K562 (cell line): ENCODE data around the gene CDYL. TPM values are rescaled to one million over a fixed set of nuclear protein-coding genes. Genes with fewer than 3 reads are reported as not detected.

Experiments used
- polyA plus RNA-seq, 8 experiments: library from polyadenylated mRNA; depleted of rRNA in 4 of 8; stranded (reverse) in 5 of 8; unstranded in 3 of 8; fragments of >200 nt; fragmentation: Nextera tagmentation in 2 of 8; fragmentation: Illumina TruSeq in 1 of 8; extraction: Ambion mirVana in 2 of 8; extraction: Trizol in 1 of 8; gene quantifications; 2 replicates each; pipeline versions ENCODE4 v1.2.1 to v1.2.3, GENCODE V29; 2011 to 2014; ENCODE audit warnings: inconsistent platforms in 1 of 8, missing spikeins in 1 of 8
- total RNA-seq, 7 experiments: library from RNA; depleted of rRNA in 6 of 7; stranded (reverse); fragments of >200 nt in 6 of 7; fragmentation: Illumina TruSeq in 2 of 7; extraction: Trizol in 2 of 7; gene quantifications; 2 replicates each; pipeline versions ENCODE4 v1.2.1 to v1.2.3, GENCODE V29; 2011 to 2021; ENCODE audit warnings: low replicate concordance in 1 of 7
- TF ChIP-seq, protein P1 (sequence below): fragments of 250-450 bp; sonication (Bioruptor Pico); IDR thresholded peaks from 2 replicates; pipeline ENCODE4 v1.4.0; 2020; ENCODE audit warnings: mild to moderate bottlenecking, moderate library complexity, borderline replicate concordance
- TF ChIP-seq, protein P2 (sequence below): sonication (generic); formaldehyde crosslinking; IDR thresholded peaks from 2 replicates; pipeline ENCODE4 v1.8.0; 2022; ENCODE audit warnings: mild to moderate bottlenecking, missing genetic modification reagents
- TF ChIP-seq, protein P3 (sequence below): fragments of 250-450 bp; sonication (Bioruptor Pico); IDR thresholded peaks from 2 replicates; pipeline ENCODE4 v1.4.0; 2020; ENCODE audit warnings: mild to moderate bottlenecking

Gene CDYL
- total and polyA plus RNA-seq, 9 of the 15 experiments (the other 6 are each of a cell fraction or from before 2014, with no cell fraction given) = 8.1 to 45.8 (median 40.8) TPM

DNA sequence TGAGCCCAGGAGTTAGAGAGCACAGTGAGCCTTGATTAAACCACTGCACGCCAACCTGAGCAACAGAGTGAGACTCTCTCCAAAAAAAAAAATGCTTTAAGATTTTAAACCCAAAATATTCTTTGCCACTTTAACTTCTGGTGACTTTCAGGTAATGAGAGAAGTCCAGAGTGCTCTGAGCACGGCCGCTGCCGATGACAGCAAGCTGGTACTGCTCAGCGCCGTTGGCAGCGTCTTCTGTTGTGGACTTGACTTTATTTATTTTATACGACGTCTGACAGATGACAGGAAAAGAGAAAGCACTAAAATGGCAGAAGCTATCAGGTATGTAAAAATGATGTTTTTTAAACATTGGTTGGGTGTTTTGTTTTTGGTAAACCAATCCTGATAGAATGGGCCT is 161.2 kb downstream of the CDYL start (continued):
- TF ChIP-seq, protein P1, sequence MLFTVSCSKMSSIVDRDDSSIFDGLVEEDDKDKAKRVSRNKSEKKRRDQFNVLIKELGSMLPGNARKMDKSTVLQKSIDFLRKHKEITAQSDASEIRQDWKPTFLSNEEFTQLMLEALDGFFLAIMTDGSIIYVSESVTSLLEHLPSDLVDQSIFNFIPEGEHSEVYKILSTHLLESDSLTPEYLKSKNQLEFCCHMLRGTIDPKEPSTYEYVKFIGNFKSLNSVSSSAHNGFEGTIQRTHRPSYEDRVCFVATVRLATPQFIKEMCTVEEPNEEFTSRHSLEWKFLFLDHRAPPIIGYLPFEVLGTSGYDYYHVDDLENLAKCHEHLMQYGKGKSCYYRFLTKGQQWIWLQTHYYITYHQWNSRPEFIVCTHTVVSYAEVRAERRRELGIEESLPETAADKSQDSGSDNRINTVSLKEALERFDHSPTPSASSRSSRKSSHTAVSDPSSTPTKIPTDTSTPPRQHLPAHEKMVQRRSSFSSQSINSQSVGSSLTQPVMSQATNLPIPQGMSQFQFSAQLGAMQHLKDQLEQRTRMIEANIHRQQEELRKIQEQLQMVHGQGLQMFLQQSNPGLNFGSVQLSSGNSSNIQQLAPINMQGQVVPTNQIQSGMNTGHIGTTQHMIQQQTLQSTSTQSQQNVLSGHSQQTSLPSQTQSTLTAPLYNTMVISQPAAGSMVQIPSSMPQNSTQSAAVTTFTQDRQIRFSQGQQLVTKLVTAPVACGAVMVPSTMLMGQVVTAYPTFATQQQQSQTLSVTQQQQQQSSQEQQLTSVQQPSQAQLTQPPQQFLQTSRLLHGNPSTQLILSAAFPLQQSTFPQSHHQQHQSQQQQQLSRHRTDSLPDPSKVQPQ (CRISPR knock-in tag) = no peak
- TF ChIP-seq, protein P2, sequence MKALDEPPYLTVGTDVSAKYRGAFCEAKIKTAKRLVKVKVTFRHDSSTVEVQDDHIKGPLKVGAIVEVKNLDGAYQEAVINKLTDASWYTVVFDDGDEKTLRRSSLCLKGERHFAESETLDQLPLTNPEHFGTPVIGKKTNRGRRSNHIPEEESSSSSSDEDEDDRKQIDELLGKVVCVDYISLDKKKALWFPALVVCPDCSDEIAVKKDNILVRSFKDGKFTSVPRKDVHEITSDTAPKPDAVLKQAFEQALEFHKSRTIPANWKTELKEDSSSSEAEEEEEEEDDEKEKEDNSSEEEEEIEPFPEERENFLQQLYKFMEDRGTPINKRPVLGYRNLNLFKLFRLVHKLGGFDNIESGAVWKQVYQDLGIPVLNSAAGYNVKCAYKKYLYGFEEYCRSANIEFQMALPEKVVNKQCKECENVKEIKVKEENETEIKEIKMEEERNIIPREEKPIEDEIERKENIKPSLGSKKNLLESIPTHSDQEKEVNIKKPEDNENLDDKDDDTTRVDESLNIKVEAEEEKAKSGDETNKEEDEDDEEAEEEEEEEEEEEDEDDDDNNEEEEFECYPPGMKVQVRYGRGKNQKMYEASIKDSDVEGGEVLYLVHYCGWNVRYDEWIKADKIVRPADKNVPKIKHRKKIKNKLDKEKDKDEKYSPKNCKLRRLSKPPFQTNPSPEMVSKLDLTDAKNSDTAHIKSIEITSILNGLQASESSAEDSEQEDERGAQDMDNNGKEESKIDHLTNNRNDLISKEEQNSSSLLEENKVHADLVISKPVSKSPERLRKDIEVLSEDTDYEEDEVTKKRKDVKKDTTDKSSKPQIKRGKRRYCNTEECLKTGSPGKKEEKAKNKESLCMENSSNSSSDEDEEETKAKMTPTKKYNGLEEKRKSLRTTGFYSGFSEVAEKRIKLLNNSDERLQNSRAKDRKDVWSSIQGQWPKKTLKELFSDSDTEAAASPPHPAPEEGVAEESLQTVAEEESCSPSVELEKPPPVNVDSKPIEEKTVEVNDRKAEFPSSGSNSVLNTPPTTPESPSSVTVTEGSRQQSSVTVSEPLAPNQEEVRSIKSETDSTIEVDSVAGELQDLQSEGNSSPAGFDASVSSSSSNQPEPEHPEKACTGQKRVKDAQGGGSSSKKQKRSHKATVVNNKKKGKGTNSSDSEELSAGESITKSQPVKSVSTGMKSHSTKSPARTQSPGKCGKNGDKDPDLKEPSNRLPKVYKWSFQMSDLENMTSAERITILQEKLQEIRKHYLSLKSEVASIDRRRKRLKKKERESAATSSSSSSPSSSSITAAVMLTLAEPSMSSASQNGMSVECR (CRISPR knock-in tag) = no peak
- TF ChIP-seq, protein P3, sequence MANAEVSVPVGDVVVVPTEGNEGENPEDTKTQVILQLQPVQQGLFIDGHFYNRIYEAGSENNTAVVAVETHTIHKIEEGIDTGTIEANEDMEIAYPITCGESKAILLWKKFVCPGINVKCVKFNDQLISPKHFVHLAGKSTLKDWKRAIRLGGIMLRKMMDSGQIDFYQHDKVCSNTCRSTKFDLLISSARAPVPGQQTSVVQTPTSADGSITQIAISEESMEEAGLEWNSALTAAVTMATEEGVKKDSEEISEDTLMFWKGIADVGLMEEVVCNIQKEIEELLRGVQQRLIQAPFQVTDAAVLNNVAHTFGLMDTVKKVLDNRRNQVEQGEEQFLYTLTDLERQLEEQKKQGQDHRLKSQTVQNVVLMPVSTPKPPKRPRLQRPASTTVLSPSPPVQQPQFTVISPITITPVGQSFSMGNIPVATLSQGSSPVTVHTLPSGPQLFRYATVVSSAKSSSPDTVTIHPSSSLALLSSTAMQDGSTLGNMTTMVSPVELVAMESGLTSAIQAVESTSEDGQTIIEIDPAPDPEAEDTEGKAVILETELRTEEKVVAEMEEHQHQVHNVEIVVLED (CRISPR knock-in tag) = no peak
